Measurements from ENCODE around the gene UACA.

The UACA gene

DNA sequence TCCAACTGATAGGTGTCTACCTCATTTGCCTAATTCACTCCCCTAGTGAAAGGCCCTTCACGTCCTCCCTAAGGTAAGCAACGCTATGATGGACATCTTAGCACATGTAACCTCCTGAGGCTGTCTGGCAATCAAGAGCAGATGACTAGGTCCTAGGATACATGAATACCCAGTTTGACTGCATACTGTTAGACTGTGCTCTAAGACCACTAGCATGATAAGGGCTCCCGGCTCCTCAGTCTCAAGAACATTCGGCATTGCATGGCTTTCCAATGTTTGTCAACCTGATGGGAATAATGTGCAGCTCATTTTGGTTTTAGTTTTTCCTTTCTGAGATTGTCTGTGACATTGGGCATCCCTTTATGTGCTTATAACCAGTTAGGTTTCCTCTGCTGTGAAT lies 152.1 kb downstream of the UACA start:
- Histone ChIP-seq H3K27ac (replicated peaks) (no peak overlapping the region), H3K27me3 (ENCODE audit: insufficient read depth, poor library complexity, severe bottlenecking) (no peaks in the 10 kb centered on the region), H3K4me3 (replicated peaks; ENCODE audit: insufficient read depth, low read length) (no peak overlapping the region)
- no peak for DNase-seq (ENCODE audit: low read depth in 1 of 2, low spot score in 1 of 2)
- TF ChIP-seq POLR2AphosphoS5 (IDR thresholded peaks at IDR 0.05; ENCODE audit: low read depth) (no peak), REST (IDR thresholded peaks at IDR 0.05; ENCODE audit: insufficient replicate concordance, low read depth) (no peak), GABPA (IDR thresholded peaks at IDR 0.05; ENCODE audit: low read depth) (no peak), CTCF (IDR thresholded peaks at IDR 0.05; ENCODE audit: insufficient read depth, low read length) (no peak), SPI1 (IDR thresholded peaks at IDR 0.05; ENCODE audit: borderline replicate concordance, low read depth) (no peak)

DNA sequence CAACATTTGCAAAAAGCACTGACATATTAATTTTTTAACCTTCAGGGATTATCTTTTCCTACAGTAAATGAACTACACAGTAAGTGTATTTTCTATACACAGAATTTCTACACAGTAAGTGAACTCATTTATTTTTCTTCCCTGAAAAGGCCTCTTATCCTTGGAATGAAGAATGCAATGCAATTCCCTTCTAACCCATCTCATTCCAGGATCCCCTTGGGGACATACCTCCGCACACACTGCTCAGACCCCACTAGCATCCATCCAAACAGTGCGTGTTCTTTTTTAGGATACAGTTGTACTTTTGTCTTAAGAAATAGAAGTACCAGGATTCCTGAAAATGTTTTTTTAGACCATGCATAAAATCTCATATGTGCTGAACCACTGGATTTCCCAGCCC lies 152.8 kb downstream of the UACA start:
- Histone ChIP-seq H3K27me3 (ENCODE audit: insufficient read depth, poor library complexity, severe bottlenecking) (no peaks in the 10 kb centered on the region), H3K4me3 (replicated peaks; ENCODE audit: insufficient read depth, low read length) (no peak overlapping the region), H3K27ac (replicated peaks) (no peak overlapping the region)
- TF ChIP-seq SPI1 (IDR thresholded peaks at IDR 0.05; ENCODE audit: borderline replicate concordance, low read depth) = no peak
- TF ChIP-seq REST (IDR thresholded peaks at IDR 0.05; ENCODE audit: insufficient replicate concordance, low read depth) = no peak
- TF ChIP-seq GABPA (IDR thresholded peaks at IDR 0.05; ENCODE audit: low read depth) = no peak
- no peak for TF ChIP-seq POLR2AphosphoS5 (IDR thresholded peaks at IDR 0.05; ENCODE audit: low read depth)
- TF ChIP-seq CTCF (IDR thresholded peaks at IDR 0.05; ENCODE audit: insufficient read depth, low read length) = no peak
- DNase-seq (ENCODE audit: low read depth in 1 of 2, low spot score in 1 of 2) = no peak

DNA sequence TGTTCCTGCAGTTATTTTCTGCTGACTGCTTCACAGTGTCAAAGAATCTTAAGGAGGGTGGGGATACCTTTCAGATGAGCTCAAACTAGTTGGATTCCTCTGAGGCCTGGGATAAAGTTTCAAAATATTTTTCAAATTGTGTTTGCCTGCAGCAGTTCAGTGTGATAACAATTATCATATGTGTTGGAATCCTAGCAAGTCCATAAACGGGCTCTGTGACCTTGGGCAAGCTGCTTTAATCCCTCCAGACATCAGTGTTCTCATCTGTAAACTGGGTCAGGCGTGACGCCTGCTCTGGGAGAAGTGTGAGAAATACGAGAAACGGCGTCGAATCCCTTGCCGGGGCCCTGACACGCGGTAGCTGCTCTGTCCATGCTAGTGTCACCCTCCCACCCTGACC lies 153.5 kb downstream of the UACA start:
- Histone ChIP-seq H3K27me3 (ENCODE audit: insufficient read depth, poor library complexity, severe bottlenecking) (no peaks in the 10 kb centered on the region), H3K4me3 (replicated peaks; ENCODE audit: insufficient read depth, low read length) (no peak overlapping the region), H3K27ac (replicated peaks) (no peak overlapping the region)
- TF ChIP-seq GABPA (IDR thresholded peaks at IDR 0.05; ENCODE audit: low read depth) (no peak), SPI1 (IDR thresholded peaks at IDR 0.05; ENCODE audit: borderline replicate concordance, low read depth) (no peak), POLR2AphosphoS5 (IDR thresholded peaks at IDR 0.05; ENCODE audit: low read depth) (no peak), CTCF (IDR thresholded peaks at IDR 0.05; ENCODE audit: insufficient read depth, low read length) (no peak), REST (IDR thresholded peaks at IDR 0.05; ENCODE audit: insufficient replicate concordance, low read depth) (no peak)
- DNase-seq (ENCODE audit: low read depth in 1 of 2, low spot score in 1 of 2) = no peak
